KMS-11 (cell line): ENCODE measurements around the gene DGKG.

Experiments
- H2AFZ ChIP-seq: fragments of 200-600 bp; sonication (generic); 2 replicates; pipeline ENCODE4 v1.6.1; 2016; ENCODE audit warnings: antibody characterized with exemption, mixed run types, low read depth
- H3K27ac ChIP-seq: fragments of 200-600 bp; sonication (generic); 2 replicates; pipeline ENCODE4 v1.6.1; 2016; ENCODE audit warnings: mild to moderate bottlenecking, mixed run types
- H3K27me3 ChIP-seq: fragments of 200-600 bp; sonication (generic); 2 replicates; pipeline ENCODE4 v1.6.1; 2017; ENCODE audit warnings: mild to moderate bottlenecking, low read depth, mixed run types, moderate library complexity; ENCODE audit not compliant: insufficient read depth
- H3K36me3 ChIP-seq: fragments of 200-600 bp; sonication (generic); 2 replicates; pipeline ENCODE4 v1.6.1; 2017; ENCODE audit warnings: mild to moderate bottlenecking, mixed run types; ENCODE audit not compliant: insufficient read depth
- H3K4me1 ChIP-seq: fragments of 200-600 bp; sonication (generic); 2 replicates; pipeline ENCODE4 v1.6.1; 2016; ENCODE audit warnings: mild to moderate bottlenecking, low read depth, mixed run types; ENCODE audit not compliant: poor library complexity, severe bottlenecking
- H3K4me2 ChIP-seq: fragments of 200-600 bp; sonication (generic); 2 replicates; pipeline ENCODE4 v1.7.0; 2016; ENCODE audit warnings: mild to moderate bottlenecking, mixed run types
- H3K4me3 ChIP-seq: fragments of 200-600 bp; sonication (generic); IDR thresholded peaks from 2 replicates; pipeline ENCODE4 v1.6.1; 2017; ENCODE audit warnings: low read depth, low read length, mixed read lengths; ENCODE audit not compliant: insufficient read depth
- H3K79me2 ChIP-seq: fragments of 200-600 bp; sonication (generic); 2 replicates; pipeline ENCODE4 v1.6.1; 2016; ENCODE audit warnings: low read depth, mixed run types; ENCODE audit not compliant: insufficient read depth
- H3K9ac ChIP-seq: fragments of 200-600 bp; sonication (generic); 2 replicates; pipeline ENCODE4 v1.6.1; 2016; ENCODE audit warnings: mild to moderate bottlenecking, mixed run types
- H4K20me1 ChIP-seq: fragments of 200-600 bp; sonication (generic); 2 replicates; pipeline ENCODE4 v1.6.1; 2016; ENCODE audit warnings: mild to moderate bottlenecking, mixed run types; ENCODE audit not compliant: insufficient read depth
- TF ChIP-seq, protein P1 (sequence below): fragments of 200-600 bp; sonication (generic); conservative IDR thresholded peaks from 2 replicates; pipeline ENCODE4 v1.6.1; 2017; ENCODE audit warnings: low read depth, mild to moderate bottlenecking, antibody characterized with exemption, low read length, moderate library complexity, mixed read lengths

The DGKG gene

DNA sequence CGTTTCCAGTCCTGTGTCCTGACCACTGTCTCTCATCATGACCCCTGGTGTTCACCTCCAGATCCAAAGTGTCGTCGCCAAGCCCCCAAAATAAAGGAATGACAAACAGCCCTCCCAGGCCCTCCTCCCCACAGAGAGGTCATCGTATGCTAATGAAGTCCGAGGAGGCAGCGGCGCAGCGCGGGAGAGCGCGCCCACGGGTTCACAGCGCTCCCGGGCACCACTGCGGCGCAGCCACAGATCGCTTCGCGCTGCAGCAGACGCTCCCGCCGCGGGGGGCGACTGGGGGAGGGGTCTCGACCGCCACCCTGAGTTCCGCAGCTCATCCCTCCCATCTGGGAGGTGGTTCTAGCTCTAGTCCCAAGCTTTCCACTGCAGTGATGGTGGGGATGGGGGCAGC is 1.3 kb downstream of the DGKG start:
- Histone ChIP-seq H4K20me1 (no peaks in the 10 kb centered on the region), H3K4me1 (peaks cover 5% of the 10 kb centered on the region), H3K27me3 (no peaks in the 10 kb centered on the region; the same call in 1 of the 2 replicates), H3K4me2 (no peak overlapping the region), H3K79me2 (no peaks in the 10 kb centered on the region), H3K9ac (no peak overlapping the region), H3K27ac (no peak overlapping the region), H3K4me3 (no peak overlapping the region), H2AFZ (no peak overlapping the region), H3K36me3 (no peaks in the 10 kb centered on the region)
- TF ChIP-seq, protein P1, sequence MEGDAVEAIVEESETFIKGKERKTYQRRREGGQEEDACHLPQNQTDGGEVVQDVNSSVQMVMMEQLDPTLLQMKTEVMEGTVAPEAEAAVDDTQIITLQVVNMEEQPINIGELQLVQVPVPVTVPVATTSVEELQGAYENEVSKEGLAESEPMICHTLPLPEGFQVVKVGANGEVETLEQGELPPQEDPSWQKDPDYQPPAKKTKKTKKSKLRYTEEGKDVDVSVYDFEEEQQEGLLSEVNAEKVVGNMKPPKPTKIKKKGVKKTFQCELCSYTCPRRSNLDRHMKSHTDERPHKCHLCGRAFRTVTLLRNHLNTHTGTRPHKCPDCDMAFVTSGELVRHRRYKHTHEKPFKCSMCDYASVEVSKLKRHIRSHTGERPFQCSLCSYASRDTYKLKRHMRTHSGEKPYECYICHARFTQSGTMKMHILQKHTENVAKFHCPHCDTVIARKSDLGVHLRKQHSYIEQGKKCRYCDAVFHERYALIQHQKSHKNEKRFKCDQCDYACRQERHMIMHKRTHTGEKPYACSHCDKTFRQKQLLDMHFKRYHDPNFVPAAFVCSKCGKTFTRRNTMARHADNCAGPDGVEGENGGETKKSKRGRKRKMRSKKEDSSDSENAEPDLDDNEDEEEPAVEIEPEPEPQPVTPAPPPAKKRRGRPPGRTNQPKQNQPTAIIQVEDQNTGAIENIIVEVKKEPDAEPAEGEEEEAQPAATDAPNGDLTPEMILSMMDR, result no peak

DNA sequence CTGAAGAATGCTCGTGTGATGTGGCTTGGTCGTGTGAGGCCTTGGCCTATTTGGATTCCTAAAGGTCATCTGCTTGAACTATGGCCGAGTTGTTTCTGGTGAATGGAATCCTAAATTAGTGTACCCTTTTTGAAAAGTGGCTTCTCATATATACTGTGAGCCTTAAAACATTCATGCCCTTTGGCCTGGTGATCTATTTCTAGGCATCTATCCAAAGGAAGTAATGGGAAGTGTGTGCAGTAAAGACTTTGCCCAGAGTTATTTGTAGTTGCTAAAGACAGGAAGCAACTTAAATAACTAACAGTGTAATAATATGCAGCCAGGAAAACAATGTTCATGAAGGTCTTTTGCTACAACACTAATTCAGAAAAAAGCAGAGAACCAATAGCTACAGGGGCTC is 3.0 kb downstream of the DGKG start:
- H3K79me2 ChIP-seq, result no peaks in the 10 kb centered on the region
- TF ChIP-seq, protein P1, result no peak
- H3K4me1 ChIP-seq, result peaks cover 5% of the 10 kb centered on the region
- H3K27me3 ChIP-seq, result no peaks in the 10 kb centered on the region; the same call in 1 of the 2 replicates
- no peak overlapping the region for H3K4me2 ChIP-seq
- no peak overlapping the region for H2AFZ ChIP-seq
- no peak overlapping the region for H3K4me3 ChIP-seq
- no peaks in the 10 kb centered on the region for H3K36me3 ChIP-seq
- H3K27ac ChIP-seq, result no peak overlapping the region
- H4K20me1 ChIP-seq, result no peaks in the 10 kb centered on the region
- no peak overlapping the region for H3K9ac ChIP-seq

DNA sequence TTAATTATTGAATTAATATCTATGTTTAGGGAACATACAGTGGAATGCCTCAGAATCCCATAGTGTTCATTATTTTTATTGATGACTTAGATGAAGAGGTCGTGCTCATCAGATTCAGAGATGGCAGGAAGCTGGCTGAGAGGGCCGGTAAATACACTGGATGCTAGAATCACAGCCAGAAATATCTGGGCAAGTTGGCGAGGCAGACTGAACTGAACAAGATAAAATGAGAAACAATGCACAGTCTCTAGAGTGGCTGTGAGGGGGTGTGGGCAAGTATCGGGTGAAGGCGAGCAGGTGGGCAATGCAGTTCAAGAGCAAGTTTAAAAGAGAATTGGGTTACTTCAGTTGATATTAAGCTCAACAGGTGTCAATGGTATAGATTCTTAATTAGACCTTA is 5.9 kb downstream of the DGKG start:
- H3K27ac ChIP-seq, result no peak overlapping the region

DNA sequence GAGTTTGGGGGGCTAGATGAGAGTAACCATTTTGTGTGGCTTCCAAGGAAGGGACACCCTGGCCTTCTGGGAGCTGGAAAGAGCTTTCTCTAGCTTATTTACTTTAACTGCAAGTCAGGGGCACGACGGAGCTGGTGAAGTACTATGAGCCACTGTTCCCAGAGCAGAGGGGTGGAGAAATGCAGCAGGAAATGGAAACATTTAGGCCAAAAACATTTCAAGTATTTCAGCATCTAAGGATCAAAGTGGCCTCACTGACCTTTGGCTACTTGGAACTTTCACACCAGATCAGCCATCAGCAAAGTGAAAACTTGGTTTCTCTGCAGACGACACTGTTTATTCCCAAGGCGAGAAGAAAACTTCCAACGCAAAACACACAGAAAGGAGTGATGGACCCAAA is 7.9 kb downstream of the DGKG start:
- Histone ChIP-seq H3K27me3 (no peaks in the 10 kb centered on the region), H3K79me2 (no peaks in the 10 kb centered on the region), H3K4me3 (no peak overlapping the region), H3K4me1 (no peaks in the 10 kb centered on the region), H3K27ac (no peak overlapping the region), H3K36me3 (no peaks in the 10 kb centered on the region), H3K9ac (no peak overlapping the region), H3K4me2 (no peak overlapping the region), H2AFZ (no peak overlapping the region), H4K20me1 (no peaks in the 10 kb centered on the region)
- TF ChIP-seq, protein P1, result no peak

More for the DNA sequence above, 5.9 kb downstream of the DGKG start:
- TF ChIP-seq, protein P1, result no peak
- H4K20me1 ChIP-seq, result no peaks in the 10 kb centered on the region
- H2AFZ ChIP-seq, result no peak overlapping the region
- H3K4me1 ChIP-seq, result no peaks in the 10 kb centered on the region
- no peak overlapping the region for H3K4me2 ChIP-seq
- H3K9ac ChIP-seq, result no peak overlapping the region
- no peaks in the 10 kb centered on the region for H3K36me3 ChIP-seq
- H3K79me2 ChIP-seq, result no peaks in the 10 kb centered on the region
- no peak overlapping the region for H3K4me3 ChIP-seq
- no peaks in the 10 kb centered on the region for H3K27me3 ChIP-seq

DNA sequence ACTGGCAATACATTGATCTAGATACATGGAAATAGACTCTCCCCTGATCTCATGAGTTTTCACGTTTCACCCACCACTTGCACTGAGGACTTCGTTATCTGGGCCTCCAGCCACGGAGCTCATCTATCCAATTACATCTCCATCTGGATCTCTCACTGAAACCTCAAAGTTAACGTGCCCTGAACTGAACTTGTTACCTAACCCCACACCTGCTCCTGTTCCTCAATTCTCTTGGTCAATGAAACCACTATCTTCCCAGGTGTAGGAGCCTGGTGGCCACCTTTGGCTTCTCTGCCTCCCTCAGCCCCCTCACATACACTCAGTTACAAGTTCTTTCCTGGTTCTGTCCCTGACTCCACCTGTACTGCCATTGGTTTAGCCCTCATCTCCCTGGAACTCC is 9.7 kb downstream of the DGKG start:
- H4K20me1 ChIP-seq, result no peaks in the 10 kb centered on the region
- no peak overlapping the region for H3K4me2 ChIP-seq
- no peaks in the 10 kb centered on the region for H3K36me3 ChIP-seq
- H3K79me2 ChIP-seq, result no peaks in the 10 kb centered on the region
- no peaks in the 10 kb centered on the region for H3K27me3 ChIP-seq
- no peak overlapping the region for H3K9ac ChIP-seq
- no peak overlapping the region for H3K27ac ChIP-seq
- TF ChIP-seq, protein P1, result no peak
- no peak overlapping the region for H2AFZ ChIP-seq
- no peak overlapping the region for H3K4me3 ChIP-seq
- no peaks in the 10 kb centered on the region for H3K4me1 ChIP-seq
